ENCODE data around the gene ADAMTS5.

The ADAMTS5 gene

GRCh38 chr21:26982767-26983166 is 15.9 kb upstream of the ADAMTS5 start:
- no peak for TF ChIP-seq POLR2AphosphoS5 (IDR thresholded peaks at IDR 0.05; ENCODE audit: low read depth)
- no peak for TF ChIP-seq CTCF (IDR thresholded peaks at IDR 0.05; ENCODE audit: insufficient read depth, low read length)
- no peak for TF ChIP-seq GABPA (IDR thresholded peaks at IDR 0.05; ENCODE audit: low read depth)
- TF ChIP-seq REST (IDR thresholded peaks at IDR 0.05; ENCODE audit: insufficient replicate concordance, low read depth): no peak
- no peak for TF ChIP-seq SPI1 (IDR thresholded peaks at IDR 0.05; ENCODE audit: borderline replicate concordance, low read depth)
- Histone ChIP-seq H3K27me3 (ENCODE audit: insufficient read depth, poor library complexity, severe bottlenecking) (no peaks in the 10 kb centered on the region), H3K4me3 (replicated peaks; ENCODE audit: insufficient read depth, low read length) (no peak overlapping the region), H3K27ac (replicated peaks) (no peak overlapping the region)
- no peak for DNase-seq (ENCODE audit: low read depth in 1 of 2, low spot score in 1 of 2)

GRCh38 chr21:26977746-26978145 is 10.9 kb upstream of the ADAMTS5 start:
- Histone ChIP-seq H3K4me3 (replicated peaks; ENCODE audit: insufficient read depth, low read length) (no peak overlapping the region), H3K27ac (replicated peaks) (no peak overlapping the region), H3K27me3 (ENCODE audit: insufficient read depth, poor library complexity, severe bottlenecking) (no peaks in the 10 kb centered on the region)
- TF ChIP-seq POLR2AphosphoS5 (IDR thresholded peaks at IDR 0.05; ENCODE audit: low read depth) (no peak), CTCF (IDR thresholded peaks at IDR 0.05; ENCODE audit: insufficient read depth, low read length) (no peak), SPI1 (IDR thresholded peaks at IDR 0.05; ENCODE audit: borderline replicate concordance, low read depth) (no peak), GABPA (IDR thresholded peaks at IDR 0.05; ENCODE audit: low read depth) (no peak), REST (IDR thresholded peaks at IDR 0.05; ENCODE audit: insufficient replicate concordance, low read depth) (no peak)
- DNase-seq (ENCODE audit: low read depth in 1 of 2, low spot score in 1 of 2): no peak

- no peak for DNase-seq (ENCODE audit: low read depth in 1 of 2, low spot score in 1 of 2)
- H3K27ac ChIP-seq (replicated peaks): no peak overlapping the region
- TF ChIP-seq REST (IDR thresholded peaks at IDR 0.05; ENCODE audit: insufficient replicate concordance, low read depth) (no peak), GABPA (IDR thresholded peaks at IDR 0.05; ENCODE audit: low read depth) (no peak), CTCF (IDR thresholded peaks at IDR 0.05; ENCODE audit: insufficient read depth, low read length) (no peak), SPI1 (IDR thresholded peaks at IDR 0.05; ENCODE audit: borderline replicate concordance, low read depth) (no peak), POLR2AphosphoS5 (IDR thresholded peaks at IDR 0.05; ENCODE audit: low read depth) (no peak)
- H3K27me3 ChIP-seq (ENCODE audit: insufficient read depth, poor library complexity, severe bottlenecking): no peaks in the 10 kb centered on the region
- H3K4me3 ChIP-seq (replicated peaks; ENCODE audit: insufficient read depth, low read length): no peak overlapping the region
Measured at GRCh38 chr21:26973226-26973625, 6.3 kb upstream of the ADAMTS5 start.

Data from HL-60 (cell line).